HepG2 (cell line): ENCODE data around the gene TRANK1. TPM values are rescaled to one million over a fixed set of nuclear protein-coding genes. Genes with fewer than 3 reads are reported as not detected.

ENCODE experiments used
- ATAC-seq: fragments of 200-7000 bp; cut with Tn5 transposase; 3 replicates; pipeline ENCODE4 v1.9.1; 2020; ENCODE audit warnings: mild to moderate bottlenecking, moderate library complexity
- BruUV-seq: library from RNA; stranded (reverse); fragments of 400-500 nt; replicated peaks from 2 replicates; lab custom pipeline; 2021; lab: Mats Ljungman, UMichigan
- CTCF ChIA-PET: fragments of 300-600 bp; formaldehyde crosslinking; extraction: SDS; loops from one replicate; lab custom pipeline; 2021; ENCODE audit warnings: low total read pairs, inconsistent platforms, low intra/inter-chr PET ratio; lab: Yijun Ruan, JAX
- POLR2A ChIA-PET: fragments of 350-600 bp; sonication (Branson Sonifier 250); formaldehyde crosslinking; loops from one replicate; lab custom pipeline; 2020; ENCODE audit warnings: antibody characterized with exemption, inconsistent platforms; lab: Yijun Ruan, JAX
- DNase-seq: peaks from one replicate; pipeline ENCODE4 v3.0.0-alpha.2; 2015; ENCODE audit warnings: low spot score
- FAIRE-seq: peaks from 3 replicates; lab custom pipeline; 2011; peaks lifted over from hg19 to GRCh38; lab: Jason Lieb, UNC
- H2AFZ ChIP-seq: one replicate; pipeline ENCODE4 v1.6.1; 2011; ENCODE audit warnings: low read length, inconsistent platforms
- H3K27ac ChIP-seq: fragments of 300-600 bp; 3 replicates; pipeline ENCODE4 v1.8.0; 2011; ENCODE audit warnings: mixed run types, mild to moderate bottlenecking, mixed read lengths, low read length, inconsistent platforms; ENCODE audit not compliant: insufficient read depth; ENCODE audit errors: extremely low read length
- H3K27me3 ChIP-seq, 2 experiments: fragments of 200-600 bp in 1 of 2; 2 replicates in 1 of 2; 3 replicates in 1 of 2; pipeline versions ENCODE4 v1.6.0 to v1.8.0; 2011; ENCODE audit warnings: low read length in 2 of 2, mild to moderate bottlenecking in 2 of 2, moderate library complexity in 2 of 2, inconsistent platforms in 1 of 2; ENCODE audit not compliant: insufficient read depth in 2 of 2, control insufficient read depth in 1 of 2
- H3K36me3 ChIP-seq, 2 experiments: fragments of 200-600 bp in 1 of 2; replicated peaks in 1 of 2; 2 replicates in 1 of 2; 3 replicates in 1 of 2; pipeline versions ENCODE4 v1.5.1 to v1.8.0; 2011; ENCODE audit warnings: low read length in 2 of 2, inconsistent platforms in 1 of 2; ENCODE audit not compliant: insufficient read depth in 2 of 2, control insufficient read depth in 1 of 2
- H3K4me1 ChIP-seq: 2 replicates; pipeline ENCODE4 v1.5.1; 2012; ENCODE audit warnings: low read length, inconsistent platforms; ENCODE audit not compliant: insufficient read depth
- H3K4me2 ChIP-seq: 2 replicates; pipeline ENCODE4 v1.6.0; 2011; ENCODE audit warnings: low read depth, low read length, inconsistent platforms
- H3K4me3 ChIP-seq, 3 experiments: fragments of 200-600 bp in 1 of 3; sonication (generic), shearing (Covaris generic) in 1 of 3; replicated peaks in 1 of 3; 2 replicates each; pipeline ENCODE4 v1.5.1; 2011 to 2016; ENCODE audit warnings: low read length in 3 of 3, inconsistent platforms in 2 of 3, low read depth in 2 of 3, mild to moderate bottlenecking in 2 of 3, control low read depth in 1 of 3, mixed read lengths in 1 of 3; ENCODE audit not compliant: insufficient read depth in 1 of 3
- H3K79me2 ChIP-seq: one replicate; pipeline ENCODE4 v1.6.1; 2011; ENCODE audit warnings: low read length, inconsistent platforms; ENCODE audit not compliant: insufficient read depth
- H3K9ac ChIP-seq: 2 replicates; pipeline ENCODE4 v1.6.0; 2011; ENCODE audit warnings: mild to moderate bottlenecking, low read depth, low read length, inconsistent platforms; ENCODE audit not compliant: insufficient read depth
- H3K9me3 ChIP-seq: 2 replicates; pipeline ENCODE4 v1.5.1; 2012; ENCODE audit warnings: mild to moderate bottlenecking, low read length
- H4K20me1 ChIP-seq: 2 replicates; pipeline ENCODE4 v1.6.0; 2011; ENCODE audit warnings: inconsistent platforms, mild to moderate bottlenecking, low read length, moderate library complexity; ENCODE audit not compliant: insufficient read depth
- NFE2 ChIP-seq: sonication (generic); formaldehyde crosslinking; IDR thresholded peaks from 2 replicates; pipeline ENCODE4 v1.4.0; 2020; ENCODE audit warnings: missing genetic modification reagents
- PRDM10 ChIP-seq: sonication (generic); formaldehyde crosslinking; IDR thresholded peaks from 2 replicates; pipeline ENCODE4 v1.4.0; 2020; ENCODE audit warnings: low read depth, missing genetic modification reagents
- RXRB ChIP-seq: IDR thresholded peaks from 2 replicates; pipeline ENCODE4 v1.6.1; 2016; ENCODE audit warnings: borderline replicate concordance, missing genetic modification reagents, missing compliant biosample characterization
- SATB2 ChIP-seq: sonication (generic); formaldehyde crosslinking; IDR thresholded peaks from 2 replicates; pipeline ENCODE4 v1.5.0; 2020; ENCODE audit warnings: missing genetic modification reagents
- SMAD3 ChIP-seq: sonication (generic); formaldehyde crosslinking; IDR thresholded peaks from 2 replicates; pipeline ENCODE4 v1.4.0; 2020; ENCODE audit warnings: missing genetic modification reagents
- SMAD9 ChIP-seq: sonication (generic); formaldehyde crosslinking; IDR thresholded peaks from 2 replicates; pipeline ENCODE4 v1.5.1; 2020; ENCODE audit warnings: mild to moderate bottlenecking, missing genetic modification reagents
- ZBTB42 ChIP-seq: sonication (generic); formaldehyde crosslinking; IDR thresholded peaks from 2 replicates; pipeline ENCODE4 v1.5.0; 2020; ENCODE audit warnings: mild to moderate bottlenecking, missing genetic modification reagents
- ZHX1 ChIP-seq: sonication (generic); formaldehyde crosslinking; IDR thresholded peaks from 2 replicates; pipeline ENCODE4 v1.8.1; 2022; ENCODE audit warnings: low read depth, mild to moderate bottlenecking, missing genetic modification reagents
- ZNF550 ChIP-seq: sonication (generic); formaldehyde crosslinking; IDR thresholded peaks from 2 replicates; pipeline ENCODE4 v1.4.0; 2020; ENCODE audit warnings: mild to moderate bottlenecking, missing genetic modification reagents, borderline replicate concordance
- ZNF567 ChIP-seq: sonication (generic); formaldehyde crosslinking; IDR thresholded peaks from 2 replicates; pipeline ENCODE4 v1.8.1; 2023; ENCODE audit warnings: mild to moderate bottlenecking, missing genetic modification reagents, borderline replicate concordance
- WGBS: methylation state at CpG from one replicate; pipeline ENCODE4 v1.1.6; 2017; ENCODE audit warnings: low lambda C conversion rate; 5-methylcytosine and 5-hydroxymethylcytosine counted together
- in situ Hi-C: cut with HindIII; loops from 2 replicates; pipeline ENCODE4 v1.10.0; 2017; ENCODE audit warnings: low pct_unique_long_range_greater_than_20kb; ENCODE audit not compliant: extremely low pct_ligation_motif_present
- intact Hi-C: fragments of 100-400 bp; cut with micrococcal nuclease; formaldehyde crosslinking; loops from one replicate; pipeline ENCODE4 v1.10.0; 2022; ENCODE audit not compliant: unreplicated experiment
- polyA plus RNA-seq, 8 experiments: library from polyadenylated mRNA; depleted of rRNA in 3 of 8; stranded (reverse) in 7 of 8; unstranded in 1 of 8; fragments of >200 nt; fragmentation: Illumina TruSeq in 4 of 8; extraction: Trizol in 4 of 8; gene quantifications; 2 replicates each; pipeline versions ENCODE4 v1.2.1 to v1.2.3, GENCODE V29; 2011 to 2016; ENCODE audit warnings: low read depth in 4 of 8, missing spikeins in 1 of 8, mixed read lengths in 1 of 8; ENCODE audit not compliant: insufficient read depth in 1 of 8
- total RNA-seq, 5 experiments: library from RNA; depleted of rRNA; stranded (reverse); fragments of >200 nt; fragmentation: Illumina TruSeq; extraction: Trizol; gene quantifications; 2 replicates each; pipeline ENCODE4 v1.2.3, GENCODE V29; 2016; ENCODE audit warnings: low read depth in 1 of 5

TRANK1 gene
- total and polyA plus RNA-seq, 2 of the 13 experiments (the other 11 are each of a cell fraction or from before 2014, with no cell fraction given), result 0.13 to 0.32 TPM

GRCh38 chr3:36784138-36784635 lies 160.7 kb downstream of the TRANK1 start:
- no peak overlapping the region for H3K9ac ChIP-seq
- no peak overlapping the region for H3K4me2 ChIP-seq
- H2AFZ ChIP-seq, result no peak overlapping the region
- BruUV-seq, result no TSS peak
- no peak overlapping the region for H3K4me3 ChIP-seq
- no peaks in the 10 kb centered on the region for H3K79me2 ChIP-seq
- H3K9me3 ChIP-seq, result no peaks in the 10 kb centered on the region
- POLR2A ChIA-PET, result no interaction called here
- H3K27ac ChIP-seq, result no peak overlapping the region
- intact Hi-C loops, result no loop called here
- H3K4me1 ChIP-seq, result no peaks in the 10 kb centered on the region
- TF ChIP-seq ZNF550 (CRISPR knock-in tag) (no peak), ZHX1 (CRISPR knock-in tag) (no peak), NFE2 (CRISPR knock-in tag) (no peak), SATB2 (CRISPR knock-in tag) (no peak), RXRB (no peak), PRDM10 (CRISPR knock-in tag) (no peak), ZBTB42 (CRISPR knock-in tag) (no peak), SMAD3 (no peak), ZNF567 (no peak), SMAD9 (CRISPR knock-in tag) (no peak)
- TF ChIP-seq, all 625 proteins: peak for 0
- in situ Hi-C loops, result no loop called here
- 0% methylated on average over 3 of the region's 3 CpGs for WGBS
- ATAC-seq, result no peak
- CTCF ChIA-PET, result no interaction called here
- Histone ChIP-seq H4K20me1 (no peaks in the 10 kb centered on the region), H3K27me3 (no peaks in the 10 kb centered on the region), H3K36me3 (no peaks in the 10 kb centered on the region)
- DNase-seq, result no peak
- FAIRE-seq, result no peak
